Tibial nerve (tissue), 4 donors: ENCODE data around the gene DDAH1.

Experiments
- EP300 ChIP-seq, 2 donors: sonication (generic); formaldehyde crosslinking; IDR thresholded peaks; one replicate each; pipeline ENCODE4 v1.6.1; 2017; ENCODE audit warnings: antibody characterized with exemption in 2 of 2, mild to moderate bottlenecking in 1 of 2
- POLR2A ChIP-seq, 2 donors: fragments of 450-650 bp; IDR thresholded peaks; one replicate each; pipeline ENCODE4 v1.6.1; 2017; ENCODE audit warnings: antibody characterized with exemption in 2 of 2, mild to moderate bottlenecking in 2 of 2, moderate library complexity in 2 of 2
- TF ChIP-seq, protein P1 (sequence below), 5 experiments: fragments of 200-600 bp in 3 of 5; fragments of 450-650 bp in 2 of 5; sonication (generic) in 3 of 5; IDR thresholded peaks; one replicate each; pipeline ENCODE4 v1.5.1; 2016 to 2019; ENCODE audit warnings: antibody characterized with exemption in 5 of 5, mild to moderate bottlenecking in 3 of 5, moderate library complexity in 2 of 5

GRCh38 chr1:85437139-85437538 lies 27.8 kb downstream of the DDAH1 start:
- TF ChIP-seq, protein P1, sequence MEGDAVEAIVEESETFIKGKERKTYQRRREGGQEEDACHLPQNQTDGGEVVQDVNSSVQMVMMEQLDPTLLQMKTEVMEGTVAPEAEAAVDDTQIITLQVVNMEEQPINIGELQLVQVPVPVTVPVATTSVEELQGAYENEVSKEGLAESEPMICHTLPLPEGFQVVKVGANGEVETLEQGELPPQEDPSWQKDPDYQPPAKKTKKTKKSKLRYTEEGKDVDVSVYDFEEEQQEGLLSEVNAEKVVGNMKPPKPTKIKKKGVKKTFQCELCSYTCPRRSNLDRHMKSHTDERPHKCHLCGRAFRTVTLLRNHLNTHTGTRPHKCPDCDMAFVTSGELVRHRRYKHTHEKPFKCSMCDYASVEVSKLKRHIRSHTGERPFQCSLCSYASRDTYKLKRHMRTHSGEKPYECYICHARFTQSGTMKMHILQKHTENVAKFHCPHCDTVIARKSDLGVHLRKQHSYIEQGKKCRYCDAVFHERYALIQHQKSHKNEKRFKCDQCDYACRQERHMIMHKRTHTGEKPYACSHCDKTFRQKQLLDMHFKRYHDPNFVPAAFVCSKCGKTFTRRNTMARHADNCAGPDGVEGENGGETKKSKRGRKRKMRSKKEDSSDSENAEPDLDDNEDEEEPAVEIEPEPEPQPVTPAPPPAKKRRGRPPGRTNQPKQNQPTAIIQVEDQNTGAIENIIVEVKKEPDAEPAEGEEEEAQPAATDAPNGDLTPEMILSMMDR (IDR thresholded peaks at IDR 0.05), result no peak
- TF ChIP-seq EP300 (IDR thresholded peaks at IDR 0.05) (no peak), POLR2A (IDR thresholded peaks at IDR 0.05) (no peak)
